Measurements from ENCODE around the gene FXYD6.

Gene FXYD6

GRCh38 chr11:117835576-117835975 is 40.9 kb downstream of the FXYD6 start:
- H3K4me3 ChIP-seq (ENCODE audit: low read depth, low read length) = no peak overlapping the region
- no peak for TF ChIP-seq CTCF (IDR thresholded peaks at IDR 0.05; ENCODE audit: borderline replicate concordance, insufficient read depth, low read depth, low read length)

- no peak for TF ChIP-seq CTCF (IDR thresholded peaks at IDR 0.05; ENCODE audit: borderline replicate concordance, insufficient read depth, low read depth, low read length)
- no peak overlapping the region for H3K4me3 ChIP-seq (ENCODE audit: low read depth, low read length)
Observed at GRCh38 chr11:117834838-117835443, 41.5 kb downstream of the FXYD6 start.

- no peak overlapping the region for H3K4me3 ChIP-seq (ENCODE audit: low read depth, low read length)
- no peak for TF ChIP-seq CTCF (IDR thresholded peaks at IDR 0.05; ENCODE audit: borderline replicate concordance, insufficient read depth, low read depth, low read length)
Observed at GRCh38 chr11:117834068-117834810, 42.2 kb downstream of the FXYD6 start.

- no peak for TF ChIP-seq CTCF (IDR thresholded peaks at IDR 0.05; ENCODE audit: borderline replicate concordance, insufficient read depth, low read depth, low read length)
- no peak overlapping the region for H3K4me3 ChIP-seq (ENCODE audit: low read depth, low read length)
Observed at GRCh38 chr11:117833401-117833891, 43.0 kb downstream of the FXYD6 start.

- H3K4me3 ChIP-seq (ENCODE audit: low read depth, low read length) = no peak overlapping the region
- TF ChIP-seq CTCF (IDR thresholded peaks at IDR 0.05; ENCODE audit: borderline replicate concordance, insufficient read depth, low read depth, low read length) = no peak
Observed at GRCh38 chr11:117832511-117832910, 43.9 kb downstream of the FXYD6 start.

GRCh38 chr11:117831661-117832415 is 44.6 kb downstream of the FXYD6 start:
- TF ChIP-seq CTCF (IDR thresholded peaks at IDR 0.05; ENCODE audit: borderline replicate concordance, insufficient read depth, low read depth, low read length) = no peak
- no peak overlapping the region for H3K4me3 ChIP-seq (ENCODE audit: low read depth, low read length)
